HepG2 (cell line): Measurements from ENCODE around the gene CEBPG. TPM values are rescaled to one million over a fixed set of nuclear protein-coding genes. Genes with fewer than 3 reads are reported as not detected.

ENCODE experiments used
- FOXC1 ChIP-seq: sonication (generic); formaldehyde crosslinking; IDR thresholded peaks from 2 replicates; pipeline ENCODE4 v1.8.0; 2022; ENCODE audit warnings: mild to moderate bottlenecking, missing genetic modification reagents, borderline replicate concordance
- HDAC2 ChIP-seq: sonication (generic); formaldehyde crosslinking; IDR thresholded peaks from 2 replicates; pipeline ENCODE4 v1.4.0; 2020; ENCODE audit warnings: missing genetic modification reagents
- HNRNPH1 ChIP-seq: fragments of 200-400 bp; formaldehyde crosslinking; optimal IDR thresholded peaks from 2 replicates; pipeline ENCODE3; 2017; ENCODE audit warnings: mild to moderate bottlenecking, low read depth, low read length
- HNRNPK ChIP-seq: fragments of 200-400 bp; formaldehyde crosslinking; IDR thresholded peaks from 2 replicates; pipeline ENCODE4 v1.6.1; 2018; ENCODE audit warnings: low read length, low read depth, moderate library complexity, mild to moderate bottlenecking; ENCODE audit not compliant: poor library complexity, severe bottlenecking
- KLF6 ChIP-seq: IDR thresholded peaks from 2 replicates; pipeline ENCODE4 v1.8.0; 2016; ENCODE audit warnings: missing biosample characterization, missing genetic modification reagents
- MAFK ChIP-seq, 2 experiments: IDR thresholded peaks in 1 of 2; conservative IDR thresholded peaks in 1 of 2; 2 replicates each; pipeline ENCODE4 v1.6.1; 2011; ENCODE audit warnings: improper control_type of control experiment in 2 of 2, low read length in 2 of 2
- MEIS2 ChIP-seq: sonication (generic); formaldehyde crosslinking; IDR thresholded peaks from 2 replicates; pipeline ENCODE4 v1.9.0; 2021; ENCODE audit warnings: mild to moderate bottlenecking, missing genetic modification reagents
- MTF1 ChIP-seq: sonication (generic); formaldehyde crosslinking; IDR thresholded peaks from 2 replicates; pipeline ENCODE4 v1.5.0; 2020; ENCODE audit warnings: missing genetic modification reagents
- NBN ChIP-seq: fragments of 450-650 bp; conservative IDR thresholded peaks from 2 replicates; pipeline ENCODE4 v1.6.1; 2017
- NCOA5 ChIP-seq: sonication (generic); formaldehyde crosslinking; IDR thresholded peaks from 2 replicates; pipeline ENCODE4 v1.4.0; 2020; ENCODE audit warnings: missing genetic modification reagents
- NR2F2 ChIP-seq: IDR thresholded peaks from 2 replicates; pipeline ENCODE4 v1.6.1; 2012; ENCODE audit warnings: low read depth, inconsistent platforms, borderline replicate concordance
- NRL ChIP-seq: sonication (generic); formaldehyde crosslinking; IDR thresholded peaks from 2 replicates; pipeline ENCODE4 v1.5.0; 2020; ENCODE audit warnings: missing genetic modification reagents, mild to moderate bottlenecking, moderate library complexity, borderline replicate concordance
- PCBP2 ChIP-seq: fragments of 200-400 bp; formaldehyde crosslinking; optimal IDR thresholded peaks from 2 replicates; pipeline ENCODE3; 2018; ENCODE audit warnings: low read length, low read depth; ENCODE audit not compliant: poor library complexity, severe bottlenecking
- SP4 ChIP-seq: sonication (generic); formaldehyde crosslinking; IDR thresholded peaks from 2 replicates; pipeline ENCODE4 v1.8.1; 2023; ENCODE audit warnings: mild to moderate bottlenecking, missing genetic modification reagents
- YY1 ChIP-seq: IDR thresholded peaks from 2 replicates; pipeline ENCODE4 v1.6.1; 2011; ENCODE audit warnings: low read length, low read depth, moderate library complexity, mild to moderate bottlenecking; ENCODE audit not compliant: insufficient read depth, insufficient replicate concordance
- ZFP1 ChIP-seq: IDR thresholded peaks from 2 replicates; pipeline ENCODE4 v1.6.1; 2016
- ZFP36L2 ChIP-seq: sonication (generic); formaldehyde crosslinking; IDR thresholded peaks from 2 replicates; pipeline ENCODE4 v1.4.0; 2020; ENCODE audit warnings: missing genetic modification reagents
- ZFYVE20 ChIP-seq: sonication (generic); formaldehyde crosslinking; IDR thresholded peaks from 2 replicates; pipeline ENCODE4 v1.8.0; 2023; ENCODE audit warnings: low read depth, mild to moderate bottlenecking, moderate library complexity, missing genetic modification reagents, borderline replicate concordance
- polyA plus RNA-seq, 8 experiments: library from polyadenylated mRNA; depleted of rRNA in 3 of 8; stranded (reverse) in 7 of 8; unstranded in 1 of 8; fragments of >200 nt; fragmentation: Illumina TruSeq in 4 of 8; extraction: Trizol in 4 of 8; gene quantifications; 2 replicates each; pipeline versions ENCODE4 v1.2.1 to v1.2.3, GENCODE V29; 2011 to 2016; ENCODE audit warnings: low read depth in 4 of 8, missing spikeins in 1 of 8, mixed read lengths in 1 of 8; ENCODE audit not compliant: insufficient read depth in 1 of 8
- total RNA-seq, 5 experiments: library from RNA; depleted of rRNA; stranded (reverse); fragments of >200 nt; fragmentation: Illumina TruSeq; extraction: Trizol; gene quantifications; 2 replicates each; pipeline ENCODE4 v1.2.3, GENCODE V29; 2016; ENCODE audit warnings: low read depth in 1 of 5
- TF ChIP-seq, protein P1 (sequence below): IDR thresholded peaks from 2 replicates; pipeline ENCODE4 v1.6.1; 2016; ENCODE audit warnings: low read depth
- TF ChIP-seq, protein P2 (sequence below): sonication (generic); formaldehyde crosslinking; IDR thresholded peaks from 2 replicates; pipeline ENCODE4 v1.5.0; 2020; ENCODE audit warnings: missing genetic modification reagents
- TF ChIP-seq, protein P3 (sequence below): IDR thresholded peaks from 2 replicates; pipeline ENCODE4 v1.6.1; 2012; ENCODE audit warnings: inconsistent platforms
- TF ChIP-seq, protein P4 (sequence below): sonication (generic); formaldehyde crosslinking; IDR thresholded peaks from 2 replicates; pipeline ENCODE4 v1.8.0; 2022; ENCODE audit warnings: mild to moderate bottlenecking, missing genetic modification reagents, moderate library complexity
- TF ChIP-seq, protein P5 (sequence below): sonication (generic); formaldehyde crosslinking; IDR thresholded peaks from 2 replicates; pipeline ENCODE4 v1.4.0; 2020; ENCODE audit warnings: missing genetic modification reagents
- TF ChIP-seq, protein P6 (sequence below): fragments of 450-650 bp; IDR thresholded peaks from 2 replicates; pipeline ENCODE4 v1.6.1; 2016

Gene CEBPG
- total and polyA plus RNA-seq, 2 of the 13 experiments (the other 11 are each of a cell fraction or from before 2014, with no cell fraction given), result 25.7 to 34.3 TPM

DNA sequence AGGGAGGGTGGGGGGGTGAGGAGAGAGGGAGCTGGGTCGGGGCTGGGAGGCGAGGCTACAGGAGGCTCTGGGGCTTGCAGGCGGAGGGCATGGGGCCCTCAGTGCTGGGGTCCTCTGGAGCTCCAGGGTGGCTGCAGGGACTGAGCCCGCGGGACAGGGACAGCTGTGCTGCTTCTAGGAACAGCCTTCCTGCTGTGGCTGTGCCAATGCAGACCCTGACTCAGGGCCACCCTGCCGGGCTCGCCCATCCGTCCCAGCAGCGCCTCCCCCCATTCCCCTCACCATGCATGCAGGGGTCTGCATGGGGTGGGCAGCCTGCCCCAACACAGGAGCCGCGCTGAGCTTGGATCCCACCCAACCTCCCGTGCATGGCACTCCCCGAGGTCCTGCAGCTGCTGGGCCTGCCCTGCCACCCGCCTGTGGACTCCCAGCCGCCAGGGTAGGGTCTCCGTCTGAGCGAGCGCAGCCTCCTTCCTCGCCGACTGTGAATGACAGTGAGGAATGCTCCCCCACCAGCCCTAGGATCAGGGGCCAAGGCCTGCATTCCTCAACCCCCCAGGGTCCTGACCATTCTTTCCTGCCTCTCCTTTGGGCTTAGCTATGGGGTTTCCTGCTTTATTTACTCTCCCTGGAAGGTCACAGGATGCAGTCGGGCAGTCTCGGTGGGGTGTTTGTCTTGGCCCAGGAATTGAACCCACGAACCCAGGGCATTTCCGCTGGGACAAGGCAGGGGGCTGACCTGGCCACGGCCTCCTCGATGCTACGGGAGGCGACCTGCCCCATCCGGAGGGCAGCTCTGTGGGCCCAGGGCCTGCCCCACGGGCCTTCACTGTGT, 23.4 kb downstream of the CEBPG start (continued):
- peak; percentile 97 for TF ChIP-seq HDAC2 (CRISPR knock-in tag)
- TF ChIP-seq, protein P1, sequence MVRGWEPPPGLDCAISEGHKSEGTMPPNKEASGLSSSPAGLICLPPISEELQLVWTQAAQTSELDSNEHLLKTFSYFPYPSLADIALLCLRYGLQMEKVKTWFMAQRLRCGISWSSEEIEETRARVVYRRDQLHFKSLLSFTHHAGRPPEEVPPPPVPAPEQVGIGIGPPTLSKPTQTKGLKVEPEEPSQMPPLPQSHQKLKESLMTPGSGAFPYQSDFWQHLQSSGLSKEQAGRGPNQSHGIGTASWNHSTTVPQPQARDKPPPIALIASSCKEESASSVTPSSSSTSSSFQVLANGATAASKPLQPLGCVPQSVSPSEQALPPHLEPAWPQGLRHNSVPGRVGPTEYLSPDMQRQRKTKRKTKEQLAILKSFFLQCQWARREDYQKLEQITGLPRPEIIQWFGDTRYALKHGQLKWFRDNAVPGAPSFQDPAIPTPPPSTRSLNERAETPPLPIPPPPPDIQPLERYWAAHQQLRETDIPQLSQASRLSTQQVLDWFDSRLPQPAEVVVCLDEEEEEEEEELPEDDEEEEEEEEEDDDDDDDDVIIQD (CRISPR knock-in tag), result peak; percentile 92
- TF ChIP-seq, protein P2, sequence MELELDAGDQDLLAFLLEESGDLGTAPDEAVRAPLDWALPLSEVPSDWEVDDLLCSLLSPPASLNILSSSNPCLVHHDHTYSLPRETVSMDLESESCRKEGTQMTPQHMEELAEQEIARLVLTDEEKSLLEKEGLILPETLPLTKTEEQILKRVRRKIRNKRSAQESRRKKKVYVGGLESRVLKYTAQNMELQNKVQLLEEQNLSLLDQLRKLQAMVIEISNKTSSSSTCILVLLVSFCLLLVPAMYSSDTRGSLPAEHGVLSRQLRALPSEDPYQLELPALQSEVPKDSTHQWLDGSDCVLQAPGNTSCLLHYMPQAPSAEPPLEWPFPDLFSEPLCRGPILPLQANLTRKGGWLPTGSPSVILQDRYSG (CRISPR knock-in tag), result no peak
- TF ChIP-seq SP4 (CRISPR knock-in tag), result peak; percentile 77; the same call in 1 of the 2 replicates
- TF ChIP-seq HNRNPK, result peak; percentile 57
- no peak for TF ChIP-seq PCBP2
- TF ChIP-seq HNRNPH1, result no peak
- TF ChIP-seq NBN, result no peak
- 0 out of 2 replicates have a peak, but pooled peaks have one; percentile 53 for TF ChIP-seq ZFYVE20 (CRISPR knock-in tag)
- no peak for TF ChIP-seq MAFK (conservative IDR thresholded peaks at IDR 0.05 in 1 of 2, IDR thresholded peaks at IDR 0.05 in 1 of 2; ENCODE audit: low read length in 2 of 2)
- TF ChIP-seq ZFP1 (CRISPR knock-in tag), result peak; percentile 65; the same call in 1 of the 2 replicates
- TF ChIP-seq MTF1 (CRISPR knock-in tag), result no peak
- TF ChIP-seq, protein P3, sequence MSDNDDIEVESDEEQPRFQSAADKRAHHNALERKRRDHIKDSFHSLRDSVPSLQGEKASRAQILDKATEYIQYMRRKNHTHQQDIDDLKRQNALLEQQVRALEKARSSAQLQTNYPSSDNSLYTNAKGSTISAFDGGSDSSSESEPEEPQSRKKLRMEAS, result peak; percentile 48; the same call in 1 of the 2 replicates
- TF ChIP-seq NRL (CRISPR knock-in tag), result no peak; the same call in 1 of the 2 replicates
- TF ChIP-seq NR2F2, result peak; percentile 98
- TF ChIP-seq, protein P4, sequence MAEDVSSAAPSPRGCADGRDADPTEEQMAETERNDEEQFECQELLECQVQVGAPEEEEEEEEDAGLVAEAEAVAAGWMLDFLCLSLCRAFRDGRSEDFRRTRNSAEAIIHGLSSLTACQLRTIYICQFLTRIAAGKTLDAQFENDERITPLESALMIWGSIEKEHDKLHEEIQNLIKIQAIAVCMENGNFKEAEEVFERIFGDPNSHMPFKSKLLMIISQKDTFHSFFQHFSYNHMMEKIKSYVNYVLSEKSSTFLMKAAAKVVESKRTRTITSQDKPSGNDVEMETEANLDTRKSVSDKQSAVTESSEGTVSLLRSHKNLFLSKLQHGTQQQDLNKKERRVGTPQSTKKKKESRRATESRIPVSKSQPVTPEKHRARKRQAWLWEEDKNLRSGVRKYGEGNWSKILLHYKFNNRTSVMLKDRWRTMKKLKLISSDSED (CRISPR knock-in tag), result no peak
- TF ChIP-seq, protein P5, sequence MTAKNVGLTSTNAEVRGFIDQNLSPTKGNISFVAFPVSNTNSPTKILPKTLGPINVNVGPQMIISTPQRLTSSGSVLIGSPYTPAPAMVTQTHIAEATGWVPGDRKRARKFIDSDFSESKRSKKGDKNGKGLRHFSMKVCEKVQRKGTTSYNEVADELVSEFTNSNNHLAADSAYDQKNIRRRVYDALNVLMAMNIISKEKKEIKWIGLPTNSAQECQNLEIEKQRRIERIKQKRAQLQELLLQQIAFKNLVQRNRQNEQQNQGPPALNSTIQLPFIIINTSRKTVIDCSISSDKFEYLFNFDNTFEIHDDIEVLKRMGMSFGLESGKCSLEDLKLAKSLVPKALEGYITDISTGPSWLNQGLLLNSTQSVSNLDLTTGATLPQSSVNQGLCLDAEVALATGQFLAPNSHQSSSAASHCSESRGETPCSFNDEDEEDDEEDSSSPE (CRISPR knock-in tag), result peak; percentile 41; the same call in 1 of the 2 replicates
- TF ChIP-seq FOXC1, result no peak; the same call in 1 of the 2 replicates
- TF ChIP-seq MEIS2 (CRISPR knock-in tag), result peak; percentile 95
- TF ChIP-seq NCOA5 (CRISPR knock-in tag), result no peak
- TF ChIP-seq, protein P6, sequence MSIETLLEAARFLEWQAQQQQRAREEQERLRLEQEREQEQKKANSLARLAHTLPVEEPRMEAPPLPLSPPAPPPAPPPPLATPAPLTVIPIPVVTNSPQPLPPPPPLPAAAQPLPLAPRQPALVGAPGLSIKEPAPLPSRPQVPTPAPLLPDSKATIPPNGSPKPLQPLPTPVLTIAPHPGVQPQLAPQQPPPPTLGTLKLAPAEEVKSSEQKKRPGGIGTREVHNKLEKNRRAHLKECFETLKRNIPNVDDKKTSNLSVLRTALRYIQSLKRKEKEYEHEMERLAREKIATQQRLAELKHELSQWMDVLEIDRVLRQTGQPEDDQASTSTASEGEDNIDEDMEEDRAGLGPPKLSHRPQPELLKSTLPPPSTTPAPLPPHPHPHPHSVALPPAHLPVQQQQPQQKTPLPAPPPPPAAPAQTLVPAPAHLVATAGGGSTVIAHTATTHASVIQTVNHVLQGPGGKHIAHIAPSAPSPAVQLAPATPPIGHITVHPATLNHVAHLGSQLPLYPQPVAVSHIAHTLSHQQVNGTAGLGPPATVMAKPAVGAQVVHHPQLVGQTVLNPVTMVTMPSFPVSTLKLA, result no peak
- TF ChIP-seq KLF6 (CRISPR knock-in tag), result no peak
- no peak for TF ChIP-seq ZFP36L2 (CRISPR knock-in tag)
- peak; percentile 34 for TF ChIP-seq YY1
